ENCODE data around the gene KLHL40.

KLHL40 gene

GRCh38 chr3:42690766-42691680 is 5.7 kb downstream of the KLHL40 start:
- DNase-seq (ENCODE audit: low spot score): no peak

- no peak for DNase-seq (ENCODE audit: low spot score)
Observed at GRCh38 chr3:42691816-42692666, 6.7 kb downstream of the KLHL40 start.

GRCh38 chr3:42692667-42693529 is 7.6 kb downstream of the KLHL40 start:
- no peak for DNase-seq (ENCODE audit: low spot score)

- DNase-seq (ENCODE audit: low spot score): no peak
Observed at GRCh38 chr3:42693530-42693930, 8.2 kb downstream of the KLHL40 start.

GRCh38 chr3:42694366-42694765 is 9.0 kb downstream of the KLHL40 start:
- DNase-seq (ENCODE audit: low spot score): no peak

- DNase-seq (ENCODE audit: low spot score): no peak
Observed at GRCh38 chr3:42696356-42697288, 11.3 kb downstream of the KLHL40 start.

- DNase-seq (ENCODE audit: low spot score): no peak
Observed at GRCh38 chr3:42697289-42698051, 12.1 kb downstream of the KLHL40 start.

- DNase-seq (ENCODE audit: low spot score): no peak
Observed at GRCh38 chr3:42698216-42698910, 13.0 kb downstream of the KLHL40 start.

GRCh38 chr3:42698911-42699230 is 13.5 kb downstream of the KLHL40 start:
- no peak for DNase-seq (ENCODE audit: low spot score)

GRCh38 chr3:42699511-42699971 is 14.2 kb downstream of the KLHL40 start:
- no peak for DNase-seq (ENCODE audit: low spot score)

GRCh38 chr3:42700366-42701288 is 15.3 kb downstream of the KLHL40 start:
- no peak for DNase-seq (ENCODE audit: low spot score)

- peak; percentile 63 for DNase-seq (ENCODE audit: low spot score)
Observed at GRCh38 chr3:42701371-42702065, 16.2 kb downstream of the KLHL40 start.

GRCh38 chr3:42702066-42702951 is 17.0 kb downstream of the KLHL40 start, which contains the start of gene HHATL:
TSS of gene HHATL (minus strand) at chr3:42702798. CDS start at chr3:42700826, 1,972 bp downstream.
- no peak for DNase-seq (ENCODE audit: low spot score)

- no peak for DNase-seq (ENCODE audit: low spot score)
Observed at GRCh38 chr3:42702982-42703694, 17.8 kb downstream of the KLHL40 start.

- no peak for DNase-seq (ENCODE audit: low spot score)
Observed at GRCh38 chr3:42703695-42704025, 18.3 kb downstream of the KLHL40 start.
